Measurements from ENCODE around the gene CNTFR.
"Not testable (repeated sequence)": the region's sequence is repeated elsewhere in the genome, so short reads cannot be mapped to it uniquely, and the experiment has no call there.

GRCh38 chr9:34532041-34532440 lies 57.5 kb downstream of the CNTFR start:
- not testable (repeated sequence) for TF ChIP-seq CTCF (IDR thresholded peaks at IDR 0.05); EZH2 (IDR thresholded peaks at IDR 0.05; ENCODE audit: borderline replicate concordance, insufficient read depth, low read depth, low read length, poor library complexity, severe bottlenecking)

All from B cell (primary cell).